Testis (tissue), 3 donors: Measurements from ENCODE around the gene HLF. TPM values are rescaled to one million over a fixed set of nuclear protein-coding genes. Genes with fewer than 3 reads are reported as not detected.

Source experiments
- DNase-seq: peaks from one replicate; pipeline ENCODE4 v3.0.0-alpha.2; 2019
- H3K27ac ChIP-seq, 2 donors: fragments of 200-600 bp; sonication (generic); one replicate each; pipeline ENCODE4 v1.5.1; 2019
- H3K27me3 ChIP-seq: fragments of 200-600 bp; sonication (generic); one replicate; pipeline ENCODE4 v1.5.1; 2019
- H3K36me3 ChIP-seq: fragments of 200-600 bp; sonication (generic); one replicate; pipeline ENCODE4 v1.5.1; 2017; ENCODE audit warnings: low read depth; ENCODE audit errors: missing control alignments
- H3K4me1 ChIP-seq: fragments of 200-600 bp; sonication (generic); one replicate; pipeline ENCODE4 v1.5.1; 2019
- H3K4me3 ChIP-seq, 2 donors: fragments of 200-600 bp; sonication (generic); one replicate each; pipeline ENCODE4 v1.5.1; 2017 to 2019
- H3K9me3 ChIP-seq: fragments of 200-600 bp; sonication (generic); one replicate; pipeline ENCODE4 v1.5.1; 2017
- POLR2A ChIP-seq: fragments of 450-650 bp; IDR thresholded peaks from one replicate; pipeline ENCODE4 v1.6.1; 2017; ENCODE audit warnings: antibody characterized with exemption, mild to moderate bottlenecking, moderate library complexity
- WGBS, 2 donors: methylation state at CpG; one replicate each; pipeline ENCODE4 v1.1.5; 2018; 5-methylcytosine and 5-hydroxymethylcytosine counted together
- intact Hi-C: fragments of 100-400 bp; cut with DNase I; formaldehyde crosslinking; loops from one replicate; pipeline ENCODE4 v1.15.1; 2023; ENCODE audit warnings: low total_unique reads
- polyA plus RNA-seq: library from polyadenylated mRNA; stranded (reverse); fragments of 350-450 nt; fragmentation: Illumina TruSeq; extraction: RNeasy Lipid Tissue Mini Kit (QIAGEN cat#74804); gene quantifications from one replicate; pipeline ENCODE4 v1.2.3, GENCODE V29; 2014; ENCODE audit warnings: low read depth, low replicate concordance; ENCODE audit not compliant: insufficient read depth
- total RNA-seq, 2 donors: library from RNA; depleted of rRNA; stranded (reverse); fragments of >200 nt; gene quantifications; one replicate each; pipeline ENCODE4 v1.2.3, GENCODE V29; 2016
- TF ChIP-seq, protein P1 (sequence below), 3 experiments: fragments of 450-650 bp in 2 of 3; fragments of 200-600 bp in 1 of 3; sonication (generic) in 1 of 3; IDR thresholded peaks; one replicate each; pipeline ENCODE4 v1.5.1; 2016 to 2019; ENCODE audit warnings: antibody characterized with exemption in 3 of 3, mild to moderate bottlenecking in 2 of 3, moderate library complexity in 1 of 3

HLF gene
- total and polyA plus RNA-seq, 3 donors from 2014 or later, result 7.0 to 23.4 (median 14.5) TPM

GRCh38 chr17:55258578-55259135 is 6.1 kb upstream of the HLF start:
- Histone ChIP-seq H3K36me3 (no peaks in the 10 kb centered on the region), H3K27me3 (no peaks in the 10 kb centered on the region), H3K4me1 (no peaks in the 10 kb centered on the region), H3K9me3 (no peaks in the 10 kb centered on the region), H3K4me3 (no peak overlapping the region), H3K27ac (no peak overlapping the region)
- intact Hi-C loops, result no loop called here
- DNase-seq, result no peak
- TF ChIP-seq, protein P1, sequence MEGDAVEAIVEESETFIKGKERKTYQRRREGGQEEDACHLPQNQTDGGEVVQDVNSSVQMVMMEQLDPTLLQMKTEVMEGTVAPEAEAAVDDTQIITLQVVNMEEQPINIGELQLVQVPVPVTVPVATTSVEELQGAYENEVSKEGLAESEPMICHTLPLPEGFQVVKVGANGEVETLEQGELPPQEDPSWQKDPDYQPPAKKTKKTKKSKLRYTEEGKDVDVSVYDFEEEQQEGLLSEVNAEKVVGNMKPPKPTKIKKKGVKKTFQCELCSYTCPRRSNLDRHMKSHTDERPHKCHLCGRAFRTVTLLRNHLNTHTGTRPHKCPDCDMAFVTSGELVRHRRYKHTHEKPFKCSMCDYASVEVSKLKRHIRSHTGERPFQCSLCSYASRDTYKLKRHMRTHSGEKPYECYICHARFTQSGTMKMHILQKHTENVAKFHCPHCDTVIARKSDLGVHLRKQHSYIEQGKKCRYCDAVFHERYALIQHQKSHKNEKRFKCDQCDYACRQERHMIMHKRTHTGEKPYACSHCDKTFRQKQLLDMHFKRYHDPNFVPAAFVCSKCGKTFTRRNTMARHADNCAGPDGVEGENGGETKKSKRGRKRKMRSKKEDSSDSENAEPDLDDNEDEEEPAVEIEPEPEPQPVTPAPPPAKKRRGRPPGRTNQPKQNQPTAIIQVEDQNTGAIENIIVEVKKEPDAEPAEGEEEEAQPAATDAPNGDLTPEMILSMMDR (IDR thresholded peaks at IDR 0.05), result no peak
- no peak for TF ChIP-seq POLR2A
- 78 to 85% methylated on average over 3 of the region's 3 CpGs for WGBS, 2 donors

- no peak for TF ChIP-seq POLR2A
- TF ChIP-seq, protein P1 (IDR thresholded peaks at IDR 0.05), result no peak
- no peaks in the 10 kb centered on the region for H3K27me3 ChIP-seq
- H3K27ac ChIP-seq, result no peak overlapping the region
- intact Hi-C loops, result no loop called here
- no peak overlapping the region for H3K4me3 ChIP-seq
- H3K9me3 ChIP-seq, result no peaks in the 10 kb centered on the region
- no peaks in the 10 kb centered on the region for H3K36me3 ChIP-seq
- no peak for DNase-seq
- no peaks in the 10 kb centered on the region for H3K4me1 ChIP-seq
- 47 to 73% methylated on average over 3 to 4 of the region's 4 CpGs for WGBS, 2 donors
Observed at GRCh38 chr17:55259684-55260111, 5.1 kb upstream of the HLF start.

DNA sequence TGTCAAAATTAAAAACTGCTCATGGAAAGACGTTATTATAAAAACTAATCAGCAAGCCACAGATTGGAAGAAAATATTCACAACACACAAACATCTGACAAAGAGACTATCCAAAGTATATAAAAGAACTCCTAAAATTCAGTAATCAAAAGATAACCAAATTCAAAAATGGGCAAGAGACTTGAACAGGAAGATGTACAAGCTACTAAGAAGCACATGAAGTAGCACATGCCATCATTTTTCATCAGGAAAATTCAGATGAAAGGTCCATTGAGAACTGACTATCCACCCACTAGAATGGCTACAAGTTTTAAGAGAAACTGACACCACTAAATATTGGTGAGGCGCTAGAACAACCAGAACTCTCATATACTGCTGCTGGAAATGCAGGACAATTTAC is 3.4 kb upstream of the HLF start:
- TF ChIP-seq, protein P1 (IDR thresholded peaks at IDR 0.05), result no peak
- TF ChIP-seq POLR2A, result no peak
- peaks cover under 1% of the 10 kb centered on the region for H3K4me1 ChIP-seq
- H3K9me3 ChIP-seq, result no peaks in the 10 kb centered on the region
- H3K4me3 ChIP-seq, result no peak overlapping the region
- H3K27me3 ChIP-seq, result no peaks in the 10 kb centered on the region
- intact Hi-C loops, result no loop called here
- no peak overlapping the region for H3K27ac ChIP-seq
- 92 to 94% methylated on average over 2 of the region's 2 CpGs for WGBS, 2 donors
- no peaks in the 10 kb centered on the region for H3K36me3 ChIP-seq
- DNase-seq, result no peak

DNA sequence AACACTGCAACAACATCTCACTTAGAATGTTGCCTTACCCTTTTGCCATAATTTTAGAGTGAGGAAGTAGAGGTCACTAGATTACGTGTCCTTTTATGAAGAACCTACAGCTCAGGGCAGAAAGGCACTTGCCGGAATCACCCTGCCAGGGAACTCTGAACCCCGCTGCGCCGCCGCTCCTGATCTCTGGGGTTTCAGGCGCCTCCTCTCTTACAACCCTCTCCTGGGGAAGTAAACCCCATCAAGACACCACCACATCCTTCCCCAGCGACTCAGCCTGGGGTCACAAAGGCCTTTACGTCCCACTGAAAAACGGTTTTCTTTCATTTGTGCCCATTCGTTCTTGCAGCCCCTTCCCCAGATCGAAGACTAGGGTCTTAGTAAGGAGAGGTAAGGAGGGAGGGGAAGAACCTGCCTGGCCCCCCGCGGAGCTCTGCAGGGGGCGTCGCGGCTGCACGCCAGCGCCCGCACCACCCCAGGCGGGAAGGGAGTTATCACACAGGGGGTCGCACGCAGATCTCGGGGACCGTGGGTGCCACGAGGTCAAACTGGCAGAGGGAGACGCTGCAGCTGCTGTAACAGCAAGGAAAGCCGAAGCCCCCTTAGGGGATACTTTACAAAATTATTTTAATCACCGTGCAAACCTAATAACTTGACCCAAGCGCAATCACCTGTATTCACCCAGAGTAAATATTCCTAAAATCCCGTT is 1.0 kb upstream of the HLF start:
- Histone ChIP-seq H3K4me1 (peaks cover 3% of the 10 kb centered on the region), H3K4me3 (peak overlapping the region in 1 of 2 donors; percentile 11), H3K27me3 (no peaks in the 10 kb centered on the region), H3K9me3 (no peaks in the 10 kb centered on the region), H3K27ac (no peak overlapping the region), H3K36me3 (no peaks in the 10 kb centered on the region)
- no peak for TF ChIP-seq POLR2A
- TF ChIP-seq, protein P1 (IDR thresholded peaks at IDR 0.05), result no peak
- DNase-seq, result no peak
- 29 to 39% methylated on average over 28 to 31 of the region's 31 CpGs for WGBS, 2 donors
- intact Hi-C loops, result loop anchor here (2.0 kb wide), 1 partner anchor 25 kb away; no protein-coding TSS in a partner anchor
